ENCODE results near the gene SPEF1. TPM values are rescaled to one million over a fixed set of nuclear protein-coding genes. Genes with fewer than 3 reads are reported as not detected.
A peak's percentile ranks its signal among the peaks of the same experiment; 100 is the strongest.

SPEF1 gene
- total and polyA plus RNA-seq, 2 of the 13 experiments (the other 11 are each of a cell fraction or from before 2014, with no cell fraction given): 0.11 to 0.27 TPM

DNA sequence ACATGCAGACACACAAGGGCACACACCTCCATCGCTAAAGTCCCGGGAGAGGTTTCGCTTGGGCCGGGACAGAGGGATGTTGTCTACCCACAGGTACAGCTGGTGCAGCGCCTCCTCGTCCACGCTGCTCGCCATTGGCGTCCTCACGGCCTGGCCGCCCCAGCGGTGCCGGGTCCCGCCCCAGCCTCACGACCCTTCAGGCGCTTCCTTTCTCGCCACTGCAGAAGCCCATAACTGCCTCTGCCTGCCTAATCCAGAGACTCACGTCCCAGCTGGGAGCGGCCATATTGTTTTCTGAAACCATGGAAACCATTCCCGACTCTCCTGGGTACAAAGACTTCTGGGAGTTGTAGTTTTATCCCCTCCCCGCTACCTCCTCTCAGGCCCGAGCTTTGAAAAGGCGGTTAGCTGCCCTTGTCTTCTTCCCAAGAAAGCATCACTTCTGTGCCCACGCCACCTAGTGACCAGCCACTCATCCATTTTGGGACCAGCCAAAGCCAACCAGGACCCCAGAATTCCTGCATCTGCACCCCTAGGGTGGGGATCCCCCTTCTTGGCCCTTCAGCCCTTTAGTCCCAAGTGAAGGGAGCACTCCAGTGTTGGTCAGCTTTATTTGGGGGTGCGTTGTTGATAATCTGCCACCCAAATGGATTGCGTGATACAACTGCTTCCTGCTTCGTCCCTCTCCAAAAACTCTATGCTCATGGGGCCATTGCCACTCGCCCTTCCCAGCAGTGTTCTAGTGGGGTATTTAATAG is at the start of gene SPEF1 (continued):
- TF ChIP-seq YY1 (IDR thresholded peaks at IDR 0.05; ENCODE audit: insufficient read depth, insufficient replicate concordance, low read depth, low read length) (peak; percentile 99), ZNF205 (CRISPR knock-in tag; IDR thresholded peaks at IDR 0.05) (0 out of 2 replicates have a peak, but pooled peaks have one; percentile 30), ARNTL (CRISPR knock-in tag; IDR thresholded peaks at IDR 0.05) (no peak), ZNF17 (CRISPR knock-in tag; IDR thresholded peaks at IDR 0.05) (no peak), CREM (IDR thresholded peaks at IDR 0.05) (peak; percentile 90), CREM (CRISPR knock-in tag; IDR thresholded peaks at IDR 0.05) (no peak), ZNF816 (CRISPR knock-in tag; IDR thresholded peaks at IDR 0.05; ENCODE audit: borderline replicate concordance) (no peak), SMAD9 (CRISPR knock-in tag; IDR thresholded peaks at IDR 0.05) (no peak), NCOR1 (IDR thresholded peaks at IDR 0.05; ENCODE audit: borderline replicate concordance, low read length) (no peak), TOE1 (CRISPR knock-in tag; IDR thresholded peaks at IDR 0.05) (no peak), AKAP8 (CRISPR knock-in tag; IDR thresholded peaks at IDR 0.05) (peak; percentile 52; the same call in 1 of the 2 replicates), ZNF30 (CRISPR knock-in tag; IDR thresholded peaks at IDR 0.05) (no peak), ARNT2 (CRISPR knock-in tag; IDR thresholded peaks at IDR 0.05; ENCODE audit: low read depth) (no peak), ZNF234 (CRISPR knock-in tag; conservative IDR thresholded peaks at IDR 0.05) (no peak), MIXL1 (CRISPR knock-in tag; IDR thresholded peaks at IDR 0.05) (peak; percentile 62; the same call in 1 of the 2 replicates), ZFP36 (IDR thresholded peaks at IDR 0.05; ENCODE audit: borderline replicate concordance, low read depth, low read length, partially characterized antibody) (no peak), MTF1 (CRISPR knock-in tag; IDR thresholded peaks at IDR 0.05) (no peak), MYC (CRISPR knock-in tag; IDR thresholded peaks at IDR 0.05; ENCODE audit: borderline replicate concordance) (no peak; the same call in 1 of the 2 replicates)
- TF ChIP-seq, protein P1, sequence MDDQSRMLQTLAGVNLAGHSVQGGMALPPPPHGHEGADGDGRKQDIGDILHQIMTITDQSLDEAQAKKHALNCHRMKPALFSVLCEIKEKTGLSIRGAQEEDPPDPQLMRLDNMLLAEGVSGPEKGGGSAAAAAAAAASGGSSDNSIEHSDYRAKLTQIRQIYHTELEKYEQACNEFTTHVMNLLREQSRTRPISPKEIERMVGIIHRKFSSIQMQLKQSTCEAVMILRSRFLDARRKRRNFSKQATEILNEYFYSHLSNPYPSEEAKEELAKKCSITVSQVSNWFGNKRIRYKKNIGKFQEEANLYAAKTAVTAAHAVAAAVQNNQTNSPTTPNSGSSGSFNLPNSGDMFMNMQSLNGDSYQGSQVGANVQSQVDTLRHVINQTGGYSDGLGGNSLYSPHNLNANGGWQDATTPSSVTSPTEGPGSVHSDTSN (CRISPR knock-in tag; IDR thresholded peaks at IDR 0.05; ENCODE audit: borderline replicate concordance): no peak
- TF ChIP-seq, protein P2, sequence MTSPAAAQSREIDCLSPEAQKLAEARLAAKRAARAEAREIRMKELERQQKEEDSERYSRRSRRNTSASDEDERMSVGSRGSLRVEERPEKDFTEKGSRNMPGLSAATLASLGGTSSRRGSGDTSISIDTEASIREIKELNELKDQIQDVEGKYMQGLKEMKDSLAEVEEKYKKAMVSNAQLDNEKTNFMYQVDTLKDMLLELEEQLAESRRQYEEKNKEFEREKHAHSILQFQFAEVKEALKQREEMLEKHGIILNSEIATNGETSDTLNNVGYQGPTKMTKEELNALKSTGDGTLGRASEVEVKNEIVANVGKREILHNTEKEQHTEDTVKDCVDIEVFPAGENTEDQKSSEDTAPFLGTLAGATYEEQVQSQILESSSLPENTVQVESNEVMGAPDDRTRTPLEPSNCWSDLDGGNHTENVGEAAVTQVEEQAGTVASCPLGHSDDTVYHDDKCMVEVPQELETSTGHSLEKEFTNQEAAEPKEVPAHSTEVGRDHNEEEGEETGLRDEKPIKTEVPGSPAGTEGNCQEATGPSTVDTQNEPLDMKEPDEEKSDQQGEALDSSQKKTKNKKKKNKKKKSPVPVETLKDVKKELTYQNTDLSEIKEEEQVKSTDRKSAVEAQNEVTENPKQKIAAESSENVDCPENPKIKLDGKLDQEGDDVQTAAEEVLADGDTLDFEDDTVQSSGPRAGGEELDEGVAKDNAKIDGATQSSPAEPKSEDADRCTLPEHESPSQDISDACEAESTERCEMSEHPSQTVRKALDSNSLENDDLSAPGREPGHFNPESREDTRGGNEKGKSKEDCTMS (CRISPR knock-in tag; conservative IDR thresholded peaks at IDR 0.05): no peak
- TF ChIP-seq, protein P3, sequence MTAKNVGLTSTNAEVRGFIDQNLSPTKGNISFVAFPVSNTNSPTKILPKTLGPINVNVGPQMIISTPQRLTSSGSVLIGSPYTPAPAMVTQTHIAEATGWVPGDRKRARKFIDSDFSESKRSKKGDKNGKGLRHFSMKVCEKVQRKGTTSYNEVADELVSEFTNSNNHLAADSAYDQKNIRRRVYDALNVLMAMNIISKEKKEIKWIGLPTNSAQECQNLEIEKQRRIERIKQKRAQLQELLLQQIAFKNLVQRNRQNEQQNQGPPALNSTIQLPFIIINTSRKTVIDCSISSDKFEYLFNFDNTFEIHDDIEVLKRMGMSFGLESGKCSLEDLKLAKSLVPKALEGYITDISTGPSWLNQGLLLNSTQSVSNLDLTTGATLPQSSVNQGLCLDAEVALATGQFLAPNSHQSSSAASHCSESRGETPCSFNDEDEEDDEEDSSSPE (CRISPR knock-in tag; IDR thresholded peaks at IDR 0.05): peak; percentile 62
- TF ChIP-seq, protein P4, sequence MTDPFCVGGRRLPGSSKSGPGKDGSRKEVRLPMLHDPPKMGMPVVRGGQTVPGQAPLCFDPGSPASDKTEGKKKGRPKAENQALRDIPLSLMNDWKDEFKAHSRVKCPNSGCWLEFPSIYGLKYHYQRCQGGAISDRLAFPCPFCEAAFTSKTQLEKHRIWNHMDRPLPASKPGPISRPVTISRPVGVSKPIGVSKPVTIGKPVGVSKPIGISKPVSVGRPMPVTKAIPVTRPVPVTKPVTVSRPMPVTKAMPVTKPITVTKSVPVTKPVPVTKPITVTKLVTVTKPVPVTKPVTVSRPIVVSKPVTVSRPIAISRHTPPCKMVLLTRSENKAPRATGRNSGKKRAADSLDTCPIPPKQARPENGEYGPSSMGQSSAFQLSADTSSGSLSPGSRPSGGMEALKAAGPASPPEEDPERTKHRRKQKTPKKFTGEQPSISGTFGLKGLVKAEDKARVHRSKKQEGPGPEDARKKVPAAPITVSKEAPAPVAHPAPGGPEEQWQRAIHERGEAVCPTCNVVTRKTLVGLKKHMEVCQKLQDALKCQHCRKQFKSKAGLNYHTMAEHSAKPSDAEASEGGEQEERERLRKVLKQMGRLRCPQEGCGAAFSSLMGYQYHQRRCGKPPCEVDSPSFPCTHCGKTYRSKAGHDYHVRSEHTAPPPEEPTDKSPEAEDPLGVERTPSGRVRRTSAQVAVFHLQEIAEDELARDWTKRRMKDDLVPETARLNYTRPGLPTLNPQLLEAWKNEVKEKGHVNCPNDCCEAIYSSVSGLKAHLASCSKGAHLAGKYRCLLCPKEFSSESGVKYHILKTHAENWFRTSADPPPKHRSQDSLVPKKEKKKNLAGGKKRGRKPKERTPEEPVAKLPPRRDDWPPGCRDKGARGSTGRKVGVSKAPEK (CRISPR knock-in tag; IDR thresholded peaks at IDR 0.05; ENCODE audit: borderline replicate concordance): no peak
